NCI-H526 (cell line): Measurements from ENCODE around the gene GAP43.

ENCODE experiments used
- DNase-seq, 2 experiments: peaks; one replicate each; lab custom pipeline; 2025; lab: John Stamatoyannopoulos, UW

Gene GAP43

GRCh38 chr3:115766587-115767482 lies 143.5 kb downstream of the GAP43 start:
- DNase-seq = no peak

- DNase-seq = no peak
Observed at GRCh38 chr3:115768661-115769060, 145.4 kb downstream of the GAP43 start.
